CD4-positive, alpha-beta T cell treated with Interleukin-4 for 4 hours (primary cell): ENCODE measurements around the gene CPOX.
A peak's percentile ranks its signal among the peaks of the same experiment; 100 is the strongest.

Experiments used
- DNase-seq: peaks from one replicate; pipeline ENCODE4 v3.0.0-alpha.2; 2020

The CPOX gene

GRCh38 chr3:98594628-98595324 lies 1.4 kb upstream of the CPOX start:
- no peak for DNase-seq

- DNase-seq: no peak
These were observed 971 bp downstream of the CPOX start for GRCh38 chr3:98592345-98592935.

- no peak for DNase-seq
These were observed 3.9 kb downstream of the CPOX start for GRCh38 chr3:98589331-98590036.

GRCh38 chr3:98588065-98588464 lies 5.3 kb downstream of the CPOX start:
- no peak for DNase-seq

GRCh38 chr3:98587654-98588053 lies 5.8 kb downstream of the CPOX start:
- no peak for DNase-seq

GRCh38 chr3:98584547-98584946 lies 8.9 kb downstream of the CPOX start:
- no peak for DNase-seq

GRCh38 chr3:98583766-98584165 lies 9.6 kb downstream of the CPOX start:
- no peak for DNase-seq

GRCh38 chr3:98582042-98582441 lies 11.4 kb downstream of the CPOX start:
- DNase-seq: no peak

GRCh38 chr3:98581474-98581873 lies 11.9 kb downstream of the CPOX start:
- DNase-seq: no peak

- DNase-seq: no peak
These were observed 12.7 kb downstream of the CPOX start for GRCh38 chr3:98580401-98581386.

GRCh38 chr3:98577178-98577895 lies 16.1 kb downstream of the CPOX start:
- no peak for DNase-seq

GRCh38 chr3:98574132-98574531 lies 19.3 kb downstream of the CPOX start:
- DNase-seq: no peak

- DNase-seq: peak; percentile 59
These were observed 20.2 kb downstream of the CPOX start for GRCh38 chr3:98573181-98573728.

GRCh38 chr3:98568402-98568801 lies 25.0 kb downstream of the CPOX start:
- DNase-seq: no peak

- DNase-seq: peak; percentile 56
These were observed 25.6 kb downstream of the CPOX start for GRCh38 chr3:98567666-98568270.

- no peak for DNase-seq
These were observed 27.6 kb downstream of the CPOX start for GRCh38 chr3:98565843-98566242.

GRCh38 chr3:98565237-98565643 lies 28.2 kb downstream of the CPOX start:
- no peak for DNase-seq

- peak; percentile 84 for DNase-seq
These were observed 29.0 kb downstream of the CPOX start for GRCh38 chr3:98564282-98565005.

- peak; percentile 86 for DNase-seq
These were observed 29.6 kb downstream of the CPOX start for GRCh38 chr3:98563661-98564281.
